Esophagus muscularis mucosa (tissue), 3 donors: Measurements from ENCODE around the gene CDC20.

Experiments
- CTCF ChIP-seq, 3 experiments: fragments of 200-600 bp in 2 of 3; fragments of 450-650 bp in 1 of 3; sonication (generic) in 2 of 3; IDR thresholded peaks; one replicate each; pipeline ENCODE4 v1.5.1; 2017 to 2019; ENCODE audit warnings: antibody characterized with exemption in 3 of 3, mild to moderate bottlenecking in 2 of 3, moderate library complexity in 1 of 3
- POLR2A ChIP-seq: fragments of 450-650 bp; IDR thresholded peaks from one replicate; pipeline ENCODE4 v1.6.1; 2017; ENCODE audit warnings: antibody characterized with exemption, moderate library complexity, mild to moderate bottlenecking, low read depth

- TF ChIP-seq CTCF (IDR thresholded peaks at IDR 0.05): no peak
- TF ChIP-seq POLR2A: no peak
These were observed 44.5 kb upstream of the CDC20 start for GRCh38 chr1:43314233-43314632.
